ENCODE results near the gene MOB2. TPM values are rescaled to one million over a fixed set of nuclear protein-coding genes. Genes with fewer than 3 reads are reported as not detected.

The MOB2 gene
- total and polyA plus RNA-seq, 2 donors from 2014 or later = 50.7 to 51.7 TPM

GRCh38 chr11:1442807-1443366 lies 43.7 kb downstream of the MOB2 start:
- Histone ChIP-seq H3K9me3 (ENCODE audit: control insufficient read depth in 2 of 3, insufficient read depth in 1 of 3, low read length in 3 of 3) (no peaks in the 10 kb centered on the region), H3K9ac (ENCODE audit: low read length in 3 of 3) (no peak overlapping the region), H3K27ac (ENCODE audit: low read depth in 2 of 2, low read length in 2 of 2) (no peak overlapping the region), H3K36me3 (ENCODE audit: control insufficient read depth in 2 of 3, insufficient read depth in 3 of 3, low read length in 3 of 3) (no peaks in the 10 kb centered on the region), H3K4me1 (ENCODE audit: control insufficient read depth in 2 of 3, insufficient read depth in 2 of 3, low read depth in 1 of 3, low read length in 3 of 3) (no peaks in the 10 kb centered on the region), H3K4me3 (ENCODE audit: low read length in 3 of 3) (no peak overlapping the region), H3K27me3 (ENCODE audit: control insufficient read depth, insufficient read depth, low read length) (no peaks in the 10 kb centered on the region)
- no peak for TF ChIP-seq CTCF (IDR thresholded peaks at IDR 0.05; ENCODE audit: borderline replicate concordance, extremely low read depth, insufficient read depth)
- no peak for FAIRE-seq
- no peak for DNase-seq
- intact Hi-C loops (cut with DNase I) = no loop called here

- no peak overlapping the region for H3K4me3 ChIP-seq (ENCODE audit: low read length in 3 of 3)
- H3K27me3 ChIP-seq (ENCODE audit: control insufficient read depth, insufficient read depth, low read length) = no peaks in the 10 kb centered on the region
- no peak for TF ChIP-seq CTCF (IDR thresholded peaks at IDR 0.05; ENCODE audit: borderline replicate concordance, extremely low read depth, insufficient read depth)
- no peaks in the 10 kb centered on the region for H3K4me1 ChIP-seq (ENCODE audit: control insufficient read depth in 2 of 3, insufficient read depth in 2 of 3, low read depth in 1 of 3, low read length in 3 of 3)
- no peak overlapping the region for H3K27ac ChIP-seq (ENCODE audit: low read depth in 2 of 2, low read length in 2 of 2)
- no peak overlapping the region for H3K9ac ChIP-seq (ENCODE audit: low read length in 3 of 3)
- no peaks in the 10 kb centered on the region for H3K9me3 ChIP-seq (ENCODE audit: control insufficient read depth in 2 of 3, insufficient read depth in 1 of 3, low read length in 3 of 3)
- intact Hi-C loops (cut with DNase I) = no loop called here
- FAIRE-seq (no peak), DNase-seq (peak in 1 of 5 donors; percentile 63)
- no peaks in the 10 kb centered on the region for H3K36me3 ChIP-seq (ENCODE audit: control insufficient read depth in 2 of 3, insufficient read depth in 3 of 3, low read length in 3 of 3)
These were observed 44.4 kb downstream of the MOB2 start for GRCh38 chr11:1442163-1442562.

- H3K9me3 ChIP-seq (ENCODE audit: control insufficient read depth in 2 of 3, insufficient read depth in 1 of 3, low read length in 3 of 3) = no peaks in the 10 kb centered on the region
- H3K4me3 ChIP-seq (ENCODE audit: low read length in 3 of 3) = no peak overlapping the region
- no peak overlapping the region for H3K9ac ChIP-seq (ENCODE audit: low read length in 3 of 3)
- no peak for FAIRE-seq
- DNase-seq = no peak
- intact Hi-C loops (cut with DNase I) = no loop called here
- H3K4me1 ChIP-seq (ENCODE audit: control insufficient read depth in 2 of 3, insufficient read depth in 2 of 3, low read depth in 1 of 3, low read length in 3 of 3) = peaks cover 0 to 2% (median 0%) of the 10 kb centered on the region in 3 donors
- no peak overlapping the region for H3K27ac ChIP-seq (ENCODE audit: low read depth in 2 of 2, low read length in 2 of 2)
- H3K36me3 ChIP-seq (ENCODE audit: control insufficient read depth in 2 of 3, insufficient read depth in 3 of 3, low read length in 3 of 3) = no peaks in the 10 kb centered on the region
- TF ChIP-seq CTCF (IDR thresholded peaks at IDR 0.05; ENCODE audit: borderline replicate concordance, extremely low read depth, insufficient read depth) = no peak
- H3K27me3 ChIP-seq (ENCODE audit: control insufficient read depth, insufficient read depth, low read length) = no peaks in the 10 kb centered on the region
These were observed 46.1 kb downstream of the MOB2 start for GRCh38 chr11:1440496-1440895.

- no peaks in the 10 kb centered on the region for H3K27me3 ChIP-seq (ENCODE audit: control insufficient read depth, insufficient read depth, low read length)
These were observed 46.5 kb downstream of the MOB2 start for GRCh38 chr11:1440066-1440465.

More at GRCh38 chr11:1440066-1440465, 46.5 kb downstream of the MOB2 start:
- no peaks in the 10 kb centered on the region for H3K36me3 ChIP-seq (ENCODE audit: control insufficient read depth in 2 of 3, insufficient read depth in 3 of 3, low read length in 3 of 3)
- no peak overlapping the region for H3K27ac ChIP-seq (ENCODE audit: low read depth in 2 of 2, low read length in 2 of 2)
- no peak for TF ChIP-seq CTCF (IDR thresholded peaks at IDR 0.05; ENCODE audit: borderline replicate concordance, extremely low read depth, insufficient read depth)
- H3K4me3 ChIP-seq (ENCODE audit: low read length in 3 of 3) = no peak overlapping the region
- H3K4me1 ChIP-seq (ENCODE audit: control insufficient read depth in 2 of 3, insufficient read depth in 2 of 3, low read depth in 1 of 3, low read length in 3 of 3) = peaks cover 0 to 2% (median 0%) of the 10 kb centered on the region in 3 donors
- no peaks in the 10 kb centered on the region for H3K9me3 ChIP-seq (ENCODE audit: control insufficient read depth in 2 of 3, insufficient read depth in 1 of 3, low read length in 3 of 3)
- FAIRE-seq (no peak), DNase-seq (no peak)
- intact Hi-C loops (cut with DNase I) = no loop called here
- no peak overlapping the region for H3K9ac ChIP-seq (ENCODE audit: low read length in 3 of 3)

Data from kidney (tissue), 14 donors.